T-helper 2 cell (primary cell): ENCODE measurements around the gene DCUN1D4.
A peak's percentile ranks its signal among the peaks of the same experiment; 100 is the strongest.
"Not testable (repeated sequence)": the region's sequence is repeated elsewhere in the genome, so short reads cannot be mapped to it uniquely, and the experiment has no call there.

Source experiments
- DNase-seq, 5 experiments: peaks; one replicate each; pipeline versions ENCODE4 v3.0.0 to v3.0.0-alpha.2; 2012 to 2022

DCUN1D4 gene

DNA sequence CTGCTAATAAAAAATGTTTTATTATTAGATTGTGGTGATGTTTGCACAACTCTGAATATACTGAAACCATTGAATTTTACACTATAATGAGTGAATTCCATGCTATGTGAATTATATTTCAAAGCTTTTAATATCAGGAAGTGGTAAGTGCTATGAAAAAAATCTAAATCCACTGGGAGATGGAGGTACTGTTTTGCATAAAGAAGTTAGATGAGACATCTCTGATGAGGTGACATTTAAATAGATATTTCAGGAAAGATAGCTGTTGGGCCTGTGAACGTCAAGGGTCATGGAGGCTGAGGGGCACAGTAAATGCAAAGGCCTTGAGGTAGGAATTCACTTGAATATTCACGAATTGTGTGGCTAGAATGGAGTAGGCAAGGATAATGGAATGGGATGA is 12.3 kb downstream of the DCUN1D4 start:
- DNase-seq, result no peak

- DNase-seq, result no peak
Measured at GRCh38 chr4:51855751-51856150, 12.8 kb downstream of the DCUN1D4 start.

DNA sequence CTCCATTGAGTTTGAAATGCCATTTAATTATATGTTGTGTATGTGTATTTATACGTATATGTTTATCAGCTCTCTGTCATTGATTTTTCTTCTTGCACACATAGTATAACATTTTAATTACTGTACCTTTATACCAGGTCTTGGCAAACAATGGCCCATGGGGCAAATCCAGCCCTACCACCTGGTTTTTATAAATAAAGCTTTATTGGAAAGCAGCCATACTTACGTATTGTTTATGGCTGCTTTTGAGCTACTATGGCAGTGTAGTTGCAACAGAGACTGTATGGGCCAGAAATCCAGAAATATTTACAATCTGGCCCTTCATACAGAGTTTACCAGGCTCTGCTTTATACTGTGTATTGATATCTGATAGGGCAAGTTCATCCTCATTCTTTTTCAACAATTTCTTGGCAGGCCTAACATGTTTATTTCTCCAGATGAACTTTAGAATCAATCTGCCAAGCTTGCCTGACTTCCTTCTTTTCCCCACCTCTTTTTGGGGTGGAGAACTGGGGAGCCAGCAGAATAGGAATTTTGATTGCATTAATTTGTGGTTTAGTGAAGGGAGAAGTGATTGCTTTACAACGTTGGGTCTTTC is 15.8 kb downstream of the DCUN1D4 start:
- no peak for DNase-seq

GRCh38 chr4:51859476-51860031 is 16.6 kb downstream of the DCUN1D4 start:
- DNase-seq, result no peak

GRCh38 chr4:51862199-51862598 is 19.2 kb downstream of the DCUN1D4 start:
- DNase-seq, result no peak

DNA sequence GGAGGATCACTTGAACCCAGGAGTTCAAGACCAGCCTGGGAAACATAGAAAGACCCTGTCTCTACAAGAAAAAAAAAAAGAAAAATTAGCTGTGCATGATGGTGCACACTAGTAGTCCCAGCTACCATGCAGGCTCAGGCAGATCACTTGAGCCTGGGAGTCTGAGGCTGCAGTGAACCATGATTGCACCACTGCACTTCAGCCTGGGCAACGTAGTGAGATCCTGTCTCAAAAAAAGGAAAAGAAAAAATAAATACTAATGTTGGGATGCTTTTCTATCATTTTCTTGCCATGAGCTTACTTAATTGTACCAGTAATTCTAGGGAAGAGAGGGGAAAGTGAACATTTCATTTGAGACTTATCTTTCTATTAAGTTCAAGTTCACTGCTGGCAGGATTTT is 19.8 kb downstream of the DCUN1D4 start:
- no peak for DNase-seq

DNA sequence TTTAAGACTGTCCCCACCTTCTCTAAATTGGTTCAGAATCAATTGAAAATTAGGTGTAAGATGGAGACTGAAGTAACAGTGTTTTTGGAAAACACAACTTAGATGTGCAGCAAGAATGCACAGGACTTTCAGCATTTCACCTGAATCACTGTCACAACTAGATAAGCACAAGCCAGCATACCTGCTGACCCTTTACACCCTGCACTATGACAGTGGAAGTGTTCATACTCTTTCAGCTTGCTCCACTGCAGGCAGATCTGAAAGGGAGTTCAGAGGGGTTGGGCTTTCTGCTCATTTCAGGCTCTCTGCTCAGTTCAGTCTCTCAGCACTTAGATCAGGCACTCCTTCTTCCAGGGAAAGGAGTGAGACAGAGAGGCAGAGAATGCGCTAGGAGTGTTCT is 22.8 kb downstream of the DCUN1D4 start:
- no peak for DNase-seq

GRCh38 chr4:51866835-51867234 is 23.9 kb downstream of the DCUN1D4 start:
- DNase-seq, result no peak

GRCh38 chr4:51867689-51868448 is 24.9 kb downstream of the DCUN1D4 start:
- no peak for DNase-seq

- DNase-seq, result no peak
Measured at GRCh38 chr4:51868449-51868847, 25.5 kb downstream of the DCUN1D4 start.

DNA sequence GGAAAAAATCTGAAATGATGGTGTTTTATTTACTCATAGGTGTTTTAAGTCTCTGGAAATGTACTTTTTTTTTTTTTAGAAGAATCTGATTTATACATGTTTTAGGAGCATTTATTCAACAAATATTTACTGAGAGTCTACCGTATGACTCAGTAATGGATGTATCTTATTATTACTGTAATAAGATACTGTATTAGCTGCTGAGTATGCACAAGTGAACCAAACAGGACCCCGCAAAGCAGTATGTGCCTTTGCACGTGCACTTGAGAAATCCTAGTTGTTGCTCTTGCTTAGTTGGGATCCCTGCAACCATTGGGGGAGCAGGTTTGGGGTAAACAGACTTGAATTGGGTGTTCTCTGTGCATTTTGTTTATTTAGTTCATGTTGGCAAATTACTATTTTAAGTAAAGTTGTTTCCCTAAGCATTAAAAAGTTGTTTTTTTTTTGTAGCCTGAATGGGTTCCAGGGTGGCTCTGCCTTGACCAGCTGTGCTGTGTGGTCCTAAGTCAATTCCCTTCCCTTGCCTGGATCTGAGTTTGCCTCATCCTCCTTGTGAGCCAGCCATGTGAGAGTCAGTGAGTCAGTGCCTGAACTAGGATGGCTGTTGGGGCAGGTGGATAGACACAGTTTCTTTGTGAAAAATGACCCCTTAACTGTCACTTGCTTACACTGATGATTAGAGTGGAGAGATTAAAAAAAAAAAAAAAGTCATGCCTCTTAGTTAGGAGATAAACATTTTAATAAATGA is 27.7 kb downstream of the DCUN1D4 start:
- no peak for DNase-seq

GRCh38 chr4:51872283-51872997 is 29.5 kb downstream of the DCUN1D4 start:
- DNase-seq, result no peak

DNA sequence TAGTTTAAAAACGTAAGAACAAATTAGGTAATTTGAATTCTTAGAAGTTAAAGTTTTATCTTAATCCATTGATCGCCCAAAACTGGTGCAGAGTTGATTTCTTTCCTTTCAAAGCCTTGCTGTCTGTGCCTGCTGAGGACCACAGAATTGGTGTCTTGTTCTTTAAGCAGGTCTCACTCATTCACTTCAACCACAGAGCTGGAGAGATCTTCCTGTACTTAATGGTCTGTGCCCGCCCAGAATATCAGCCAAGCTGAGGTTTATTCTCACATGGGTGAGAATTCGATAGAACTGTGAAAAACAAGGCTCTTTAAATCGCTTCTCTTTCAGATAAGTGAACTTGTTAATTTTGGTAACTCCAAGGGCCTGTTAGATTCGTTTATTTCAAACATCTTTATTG is 31.6 kb downstream of the DCUN1D4 start:
- no peak for DNase-seq

- no peak for DNase-seq
Measured at GRCh38 chr4:51878431-51878830, 35.5 kb downstream of the DCUN1D4 start.

- DNase-seq, result no peak
Measured at GRCh38 chr4:51880016-51880915, 37.3 kb downstream of the DCUN1D4 start.

- no peak for DNase-seq
Measured at GRCh38 chr4:51884055-51884454, 41.1 kb downstream of the DCUN1D4 start.

- DNase-seq, result no peak
Measured at GRCh38 chr4:51884606-51885005, 41.7 kb downstream of the DCUN1D4 start.

DNA sequence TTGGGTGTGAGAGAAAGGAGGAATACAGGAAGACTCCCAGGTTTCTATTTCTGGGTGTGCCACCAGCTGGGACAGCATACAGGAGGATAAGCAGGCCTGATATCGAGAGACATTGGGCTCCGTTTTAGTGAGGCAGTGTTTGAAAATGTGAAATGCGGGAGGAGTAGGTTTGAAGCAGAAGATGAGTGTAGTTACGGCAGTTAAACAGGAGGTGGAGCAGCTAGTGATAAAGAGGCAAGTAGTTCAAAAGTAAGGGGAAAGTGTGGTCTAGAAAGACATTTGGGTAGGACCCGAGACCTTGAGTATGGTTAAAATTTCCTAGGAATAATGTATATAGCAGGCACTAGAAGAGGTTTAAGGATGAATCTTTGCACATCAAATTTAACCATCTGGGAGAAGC is 42.4 kb downstream of the DCUN1D4 start:
- peak in 1 of 5 experiments; percentile 29 for DNase-seq

DNA sequence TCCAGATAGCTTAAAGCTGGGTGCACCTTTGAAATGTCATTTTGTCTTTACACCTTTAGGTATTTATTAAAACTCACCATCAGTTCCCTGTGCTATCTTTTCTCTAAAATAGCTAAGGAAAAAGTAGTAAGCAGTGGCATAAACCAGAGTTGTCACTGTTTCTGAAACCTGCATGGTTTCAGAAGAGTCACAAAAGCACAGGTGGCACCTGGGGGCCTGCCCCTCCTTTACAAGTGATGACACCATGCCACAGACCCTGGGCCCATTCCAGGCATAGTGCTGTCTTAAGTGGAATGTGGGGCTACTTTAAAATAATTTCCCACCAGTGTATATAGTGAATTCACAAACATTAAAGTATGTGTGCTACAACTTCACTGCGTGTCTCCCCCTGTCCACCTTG is 47.8 kb downstream of the DCUN1D4 start:
- no peak for DNase-seq

DNA sequence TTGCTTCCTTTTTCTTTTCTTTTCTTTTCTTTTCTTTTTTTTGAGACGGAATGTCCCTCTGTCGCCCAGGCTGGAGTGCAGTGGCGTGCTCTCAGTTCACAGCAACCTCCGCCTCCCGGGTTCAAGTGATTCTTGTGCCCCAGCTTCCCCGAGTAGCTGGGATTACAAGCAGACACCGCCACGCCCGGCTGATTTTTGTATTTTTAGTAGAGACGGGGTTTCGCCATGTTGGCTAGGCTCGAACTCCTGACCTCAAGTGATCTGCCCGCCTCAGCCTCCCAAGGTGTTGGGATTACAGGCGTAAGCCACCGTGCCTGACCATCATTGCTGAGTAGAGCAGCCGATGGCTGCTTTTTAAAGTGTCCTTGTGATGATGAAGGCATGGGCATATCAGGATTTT is 50.4 kb downstream of the DCUN1D4 start:
- not testable (repeated sequence) for DNase-seq

GRCh38 chr4:51894059-51894645 is 51.2 kb downstream of the DCUN1D4 start:
- DNase-seq, result no peak
